Pons (tissue), 1 donor: ENCODE results near the gene COMMD3.

Source experiments
- DNase-seq: peaks from one replicate; pipeline ENCODE4 v3.0.0-alpha.2; 2016; ENCODE audit warnings: low spot score

The COMMD3 gene

GRCh38 chr10:22366771-22367170 lies 50.6 kb downstream of the COMMD3 start:
- DNase-seq = no peak

GRCh38 chr10:22367471-22367870 lies 51.3 kb downstream of the COMMD3 start:
- DNase-seq = no peak

GRCh38 chr10:22368402-22368801 lies 52.2 kb downstream of the COMMD3 start:
- DNase-seq = no peak

GRCh38 chr10:22368981-22369380 lies 52.8 kb downstream of the COMMD3 start:
- no peak for DNase-seq

- DNase-seq = no peak
Measured at GRCh38 chr10:22369434-22370072, 53.4 kb downstream of the COMMD3 start.
